Mesodermal cell (in vitro differentiated cells): ENCODE data around the gene CTIF.

Experiments used
- H3K27ac ChIP-seq: 2 replicates; pipeline ENCODE4 v1.7.0; 2013; ENCODE audit warnings: mild to moderate bottlenecking, low read depth, low read length, moderate library complexity; ENCODE audit not compliant: severe bottlenecking
- H3K36me3 ChIP-seq: 2 replicates; pipeline ENCODE4 v1.7.1; 2013; ENCODE audit warnings: mild to moderate bottlenecking, low read length, moderate library complexity; ENCODE audit not compliant: control insufficient read depth, insufficient read depth
- H3K4me1 ChIP-seq: one replicate; pipeline ENCODE4 v1.7.1; 2013; ENCODE audit warnings: mild to moderate bottlenecking, low read length; ENCODE audit not compliant: insufficient read depth, control insufficient read depth, poor library complexity, severe bottlenecking
- H3K4me3 ChIP-seq: 2 replicates; pipeline ENCODE4 v1.7.0; 2013; ENCODE audit warnings: low read length, control low read depth, mild to moderate bottlenecking; ENCODE audit not compliant: insufficient read depth, poor library complexity, severe bottlenecking; ENCODE audit errors: extremely low read depth
- H3K9me3 ChIP-seq: 2 replicates; pipeline ENCODE4 v1.7.1; 2013; ENCODE audit warnings: mild to moderate bottlenecking, low read length, moderate library complexity; ENCODE audit not compliant: control insufficient read depth
- WGBS, 2 experiments: methylation state at CpG; one replicate each; pipeline ENCODE4 v1.1.5; 2013; ENCODE audit warnings: missing lambda C conversion rate in 2 of 2; ENCODE audit not compliant: insufficient coverage in 2 of 2; 5-methylcytosine and 5-hydroxymethylcytosine counted together

CTIF gene

DNA sequence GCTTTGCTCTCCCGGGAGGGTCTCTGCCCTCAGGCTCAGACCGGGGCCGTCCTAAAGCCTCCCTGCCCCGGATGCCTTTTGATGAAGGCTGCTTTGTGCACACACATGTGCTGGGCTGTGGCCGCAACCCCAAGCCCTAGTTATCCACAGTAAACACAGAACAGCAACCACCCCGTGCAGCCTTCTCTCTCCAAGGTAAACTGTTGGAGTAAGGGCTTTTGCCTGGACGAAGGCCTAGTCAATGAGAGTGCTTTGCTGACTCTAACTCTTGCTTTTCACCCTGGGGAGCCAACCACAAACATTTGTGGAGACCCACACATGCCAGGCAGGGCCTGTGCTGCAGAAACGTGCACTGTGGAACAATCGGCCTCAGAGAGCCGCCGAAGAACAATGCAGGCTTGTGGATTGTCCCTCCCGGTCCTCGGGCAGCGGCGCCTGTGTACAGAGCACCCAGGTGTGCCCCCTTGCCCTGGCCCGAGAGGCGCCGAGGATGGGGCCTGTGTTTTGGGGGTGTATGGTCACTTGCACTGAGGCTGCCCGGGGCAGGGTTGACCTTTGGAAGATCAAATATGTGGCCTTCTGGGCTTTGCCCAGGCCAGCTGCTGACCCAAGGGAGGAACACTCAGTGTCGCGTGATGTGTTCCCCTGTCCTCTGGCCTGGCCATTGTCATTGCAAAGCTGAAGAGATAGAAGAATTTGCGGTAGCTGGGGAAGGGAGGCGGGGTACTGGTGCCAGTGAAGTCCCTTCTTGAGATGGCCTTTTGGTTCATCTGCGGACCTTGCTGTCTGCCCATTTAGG lies 37.0 kb downstream of the CTIF start:
- H3K9me3 ChIP-seq = no peaks in the 10 kb centered on the region
- peaks cover 7% of the 10 kb centered on the region for H3K4me1 ChIP-seq
- H3K27ac ChIP-seq = no peak overlapping the region
- peaks cover 19% of the 10 kb centered on the region for H3K36me3 ChIP-seq
- no peak overlapping the region for H3K4me3 ChIP-seq
- WGBS, 2 experiments = 77 to 92% methylated on average over 19 to 23 of the region's 24 CpGs

DNA sequence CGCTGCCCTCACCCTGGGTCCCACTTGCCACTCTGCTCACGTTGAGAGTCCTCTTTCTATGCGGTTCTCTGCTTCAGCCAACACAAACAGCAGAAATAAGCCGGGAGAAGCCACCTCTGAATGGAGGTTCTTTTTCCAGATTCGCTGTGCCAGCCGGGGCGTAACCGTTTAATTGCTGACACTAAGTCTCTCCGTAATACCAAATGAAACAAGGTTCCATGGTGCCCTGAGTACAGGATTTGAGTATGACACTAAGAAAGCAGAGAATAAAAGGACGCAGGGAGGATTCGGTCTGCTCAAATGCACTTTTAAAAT lies 37.6 kb downstream of the CTIF start:
- WGBS, 2 experiments = 88 to 92% methylated on average over 7 to 9 of the region's 11 CpGs
- peaks cover 19% of the 10 kb centered on the region for H3K36me3 ChIP-seq
- no peak overlapping the region for H3K27ac ChIP-seq
- H3K4me3 ChIP-seq = no peak overlapping the region
- H3K4me1 ChIP-seq = peaks cover 12% of the 10 kb centered on the region
- no peaks in the 10 kb centered on the region for H3K9me3 ChIP-seq

GRCh38 chr18:48577478-48578190 lies 38.8 kb downstream of the CTIF start:
- Histone ChIP-seq H3K36me3 (peaks cover 19% of the 10 kb centered on the region), H3K9me3 (no peaks in the 10 kb centered on the region), H3K4me1 (peaks cover 12% of the 10 kb centered on the region), H3K4me3 (no peak overlapping the region), H3K27ac (no peak overlapping the region)
- WGBS, 2 experiments = 100% methylated on average over 3 of the region's 5 CpGs; no CpG with 5 or more reads in 1 of the 2 experiments

GRCh38 chr18:48578289-48578688 lies 39.5 kb downstream of the CTIF start:
- no peaks in the 10 kb centered on the region for H3K9me3 ChIP-seq
- H3K27ac ChIP-seq = no peak overlapping the region
- no peak overlapping the region for H3K4me3 ChIP-seq
- WGBS, 2 experiments = 75 to 80% methylated on average over 1 of the region's 3 CpGs
- peaks cover 15% of the 10 kb centered on the region for H3K4me1 ChIP-seq
- peaks cover 19% of the 10 kb centered on the region for H3K36me3 ChIP-seq

DNA sequence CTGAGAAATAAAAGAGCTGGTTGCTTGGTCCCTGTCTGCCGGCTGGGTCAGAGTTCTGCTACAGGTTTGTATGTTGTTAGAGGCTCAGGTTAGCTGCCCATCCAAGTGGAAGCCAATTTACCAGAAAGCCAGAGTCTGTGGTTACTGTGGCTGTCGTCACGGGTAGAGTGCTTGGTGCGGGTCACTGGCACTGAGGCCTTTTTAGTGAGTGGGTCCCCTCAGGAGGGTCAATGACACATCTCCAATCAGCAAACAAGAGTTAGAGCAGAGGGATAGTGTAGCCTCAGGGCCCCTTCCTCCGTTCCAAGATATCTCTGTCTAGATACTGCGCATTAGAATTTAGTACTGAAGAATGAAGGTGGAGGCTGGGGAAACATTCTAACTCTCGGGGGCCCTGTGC lies 41.2 kb downstream of the CTIF start:
- Histone ChIP-seq H3K4me3 (no peak overlapping the region), H3K27ac (no peak overlapping the region), H3K9me3 (no peaks in the 10 kb centered on the region), H3K4me1 (peaks cover 18% of the 10 kb centered on the region), H3K36me3 (peaks cover 19% of the 10 kb centered on the region)
- WGBS, 2 experiments = 98 to 100% methylated on average over 3 to 6 of the region's 7 CpGs

DNA sequence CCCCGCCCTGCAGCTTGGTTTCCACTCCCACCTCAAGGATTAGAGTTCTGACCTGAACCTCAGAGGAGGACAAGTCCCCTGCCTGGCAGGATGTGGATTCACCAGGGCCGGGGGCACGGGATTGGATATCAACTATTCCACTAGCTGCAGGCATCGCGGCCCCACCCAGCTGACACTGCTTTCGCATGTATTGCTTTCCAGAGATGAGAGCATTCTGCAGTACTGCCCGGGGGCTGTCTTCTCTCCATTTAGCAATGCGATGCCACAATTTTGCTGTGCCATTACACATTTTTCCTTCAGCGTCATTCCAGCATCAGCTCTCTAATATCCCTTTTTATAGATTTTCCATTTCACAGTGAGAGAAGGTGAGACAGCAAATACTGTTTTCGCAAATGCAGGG lies 42.0 kb downstream of the CTIF start:
- Histone ChIP-seq H3K4me3 (no peak overlapping the region), H3K4me1 (peaks cover 18% of the 10 kb centered on the region), H3K27ac (no peak overlapping the region), H3K36me3 (peaks cover 14% of the 10 kb centered on the region), H3K9me3 (no peaks in the 10 kb centered on the region)
- WGBS, 2 experiments = 48 to 63% methylated on average over 7 to 9 of the region's 10 CpGs

DNA sequence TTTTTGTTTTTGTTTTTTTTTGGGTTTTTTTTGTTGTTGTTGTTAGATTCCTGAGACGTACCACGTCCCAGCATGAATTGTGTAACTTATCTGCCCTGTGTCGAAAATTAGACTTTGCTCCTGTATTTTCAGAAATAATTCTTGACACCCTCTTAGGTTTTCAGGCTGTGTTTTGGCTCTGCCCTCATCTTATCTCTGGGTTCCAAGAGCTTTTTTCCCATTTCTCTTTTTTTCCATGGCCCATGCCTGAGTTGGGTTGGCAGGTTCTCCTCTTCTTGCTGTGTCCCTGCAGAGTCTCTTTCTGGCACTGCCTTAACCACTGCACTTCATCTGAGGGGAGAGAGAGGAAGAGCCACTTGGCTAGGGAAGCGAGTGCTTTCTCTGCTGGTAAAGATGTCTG lies 42.4 kb downstream of the CTIF start:
- Histone ChIP-seq H3K27ac (no peak overlapping the region), H3K36me3 (peaks cover 9% of the 10 kb centered on the region), H3K4me1 (peaks cover 18% of the 10 kb centered on the region), H3K4me3 (no peak overlapping the region), H3K9me3 (no peaks in the 10 kb centered on the region)
- 72 to 94% methylated on average over 2 to 3 of the region's 4 CpGs for WGBS, 2 experiments

DNA sequence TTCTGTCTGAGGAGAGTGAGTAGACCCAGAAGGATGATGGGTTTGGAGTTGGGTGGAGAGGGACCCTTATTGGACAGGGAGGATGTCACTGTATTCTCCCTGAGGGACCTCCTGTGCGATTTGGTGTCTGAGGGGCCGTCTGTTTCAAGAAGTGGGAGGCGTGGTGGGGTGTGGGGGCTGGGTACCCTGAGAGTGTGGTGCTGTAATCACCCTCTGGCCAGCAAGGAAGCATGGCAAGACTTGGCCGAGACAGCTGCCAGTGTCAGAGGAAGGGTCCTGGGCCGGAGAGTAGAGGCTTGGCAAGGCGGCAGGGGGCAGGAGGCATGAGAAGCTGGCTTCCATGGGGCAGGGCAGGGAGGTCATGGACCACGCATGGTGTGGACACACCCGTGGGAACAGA lies 43.1 kb downstream of the CTIF start:
- 91 to 93% methylated on average over 6 to 8 of the region's 8 CpGs for WGBS, 2 experiments
- Histone ChIP-seq H3K4me3 (no peak overlapping the region), H3K4me1 (peaks cover 18% of the 10 kb centered on the region), H3K9me3 (no peaks in the 10 kb centered on the region), H3K27ac (no peak overlapping the region), H3K36me3 (peaks cover 2% of the 10 kb centered on the region)

GRCh38 chr18:48582946-48583345 lies 44.1 kb downstream of the CTIF start:
- Histone ChIP-seq H3K27ac (no peak overlapping the region), H3K4me1 (peaks cover 18% of the 10 kb centered on the region), H3K36me3 (no peaks in the 10 kb centered on the region), H3K9me3 (no peaks in the 10 kb centered on the region), H3K4me3 (no peak overlapping the region)
- 80 to 87% methylated on average over 1 to 2 of the region's 2 CpGs for WGBS, 2 experiments

- peaks cover 18% of the 10 kb centered on the region for H3K4me1 ChIP-seq
- H3K4me3 ChIP-seq = no peak overlapping the region
- H3K36me3 ChIP-seq = no peaks in the 10 kb centered on the region
- H3K27ac ChIP-seq = no peak overlapping the region
- WGBS, 2 experiments = 93 to 96% methylated on average over 3 to 4 of the region's 5 CpGs
- H3K9me3 ChIP-seq = no peaks in the 10 kb centered on the region
Measured at GRCh38 chr18:48583573-48583972, 44.7 kb downstream of the CTIF start.
